Spinal cord (tissue), 10 donors: Measurements from ENCODE around the gene TYSND1. TPM values are rescaled to one million over a fixed set of nuclear protein-coding genes. Genes with fewer than 3 reads are reported as not detected.
"Not testable (repeated sequence)": the region's sequence is repeated elsewhere in the genome, so short reads cannot be mapped to it uniquely, and the experiment has no call there.

Source experiments
- DNase-seq, 6 donors: peaks; one replicate each; pipeline versions ENCODE4 v3.0.0 to v3.0.0-alpha.2; 2013 to 2015; ENCODE audit warnings: low spot score in 6 of 6, low read depth in 4 of 6
- H3K27ac ChIP-seq: one replicate; pipeline ENCODE4 v1.5.1; 2013; ENCODE audit warnings: low read depth, low read length, control low read depth
- H3K27me3 ChIP-seq: one replicate; pipeline ENCODE4 v1.6.1; 2013; ENCODE audit warnings: low read length; ENCODE audit not compliant: control insufficient read depth, insufficient read depth
- H3K36me3 ChIP-seq: one replicate; pipeline ENCODE4 v1.6.1; 2013; ENCODE audit warnings: low read length; ENCODE audit not compliant: control insufficient read depth, insufficient read depth
- H3K4me1 ChIP-seq: one replicate; pipeline ENCODE4 v1.6.1; 2013; ENCODE audit warnings: low read length; ENCODE audit not compliant: control insufficient read depth, insufficient read depth
- H3K4me3 ChIP-seq: one replicate; pipeline ENCODE4 v1.5.1; 2013; ENCODE audit warnings: low read depth, low read length, control low read depth
- H3K9me3 ChIP-seq: one replicate; pipeline ENCODE4 v1.6.1; 2013; ENCODE audit warnings: low read length; ENCODE audit not compliant: control insufficient read depth, insufficient read depth
- WGBS: methylation state at CpG from one replicate; pipeline ENCODE4 v1.1.5; 2013; ENCODE audit warnings: missing lambda C conversion rate; ENCODE audit not compliant: insufficient coverage; 5-methylcytosine and 5-hydroxymethylcytosine counted together
- polyA plus RNA-seq, 2 donors: library from polyadenylated mRNA; unstranded; fragments of 120-200 nt; gene quantifications; one replicate each; pipeline ENCODE4 v1.2.1, GENCODE V29; 2013; ENCODE audit not compliant: insufficient read length in 2 of 2
- total RNA-seq, 2 donors: library from RNA; depleted of rRNA in 1 of 2; stranded (reverse); fragments of 120-200 nt in 1 of 2; fragments of >200 nt in 1 of 2; gene quantifications; one replicate each; pipeline versions ENCODE4 v1.2.3 to v1.2.4, GENCODE V29; 2013 to 2014
- donor health status: healthy.

The TYSND1 gene
- total and polyA plus RNA-seq, 4 donors: 6.8 to 13.0 (median 9.2) TPM

- Histone ChIP-seq H3K4me1 (peaks cover 8% of the 10 kb centered on the region), H3K4me3 (no peak overlapping the region), H3K9me3 (no peaks in the 10 kb centered on the region), H3K27me3 (no peaks in the 10 kb centered on the region), H3K36me3 (peaks cover 4% of the 10 kb centered on the region), H3K27ac (no peak overlapping the region)
- WGBS: no CpG with 5 or more reads among the region's 3 CpGs
- no peak for DNase-seq
Observed at GRCh38 chr10:70166394-70166793, 19.9 kb upstream of the TYSND1 start.

- H3K4me3 ChIP-seq: no peak overlapping the region
- DNase-seq: no peak
Observed at GRCh38 chr10:70164163-70164562, 17.7 kb upstream of the TYSND1 start.

GRCh38 chr10:70163448-70163847 lies 16.9 kb upstream of the TYSND1 start:
- Histone ChIP-seq H3K36me3 (peaks cover 7% of the 10 kb centered on the region), H3K4me3 (no peak overlapping the region), H3K9me3 (no peaks in the 10 kb centered on the region), H3K4me1 (no peaks in the 10 kb centered on the region), H3K27ac (no peak overlapping the region), H3K27me3 (no peaks in the 10 kb centered on the region)
- WGBS: no CpG with 5 or more reads among the region's 4 CpGs
- no peak for DNase-seq

More at GRCh38 chr10:70164163-70164562, 17.7 kb upstream of the TYSND1 start:
- no CpG with 5 or more reads among the region's 3 CpGs for WGBS
- Histone ChIP-seq H3K9me3 (no peaks in the 10 kb centered on the region), H3K36me3 (peaks cover 7% of the 10 kb centered on the region), H3K27ac (no peak overlapping the region), H3K27me3 (no peaks in the 10 kb centered on the region), H3K4me1 (no peaks in the 10 kb centered on the region)

- DNase-seq: no peak
- Histone ChIP-seq H3K27ac (no peak overlapping the region), H3K4me1 (no peaks in the 10 kb centered on the region), H3K27me3 (no peaks in the 10 kb centered on the region), H3K36me3 (peaks cover 7% of the 10 kb centered on the region), H3K4me3 (no peak overlapping the region), H3K9me3 (no peaks in the 10 kb centered on the region)
- no CpG with 5 or more reads among the region's 1 CpG for WGBS
Observed at GRCh38 chr10:70162892-70163201, 16.3 kb upstream of the TYSND1 start.

GRCh38 chr10:70162151-70162891 lies 15.8 kb upstream of the TYSND1 start:
- Histone ChIP-seq H3K36me3 (peaks cover 7% of the 10 kb centered on the region), H3K9me3 (no peaks in the 10 kb centered on the region), H3K4me3 (no peak overlapping the region), H3K27ac (no peak overlapping the region), H3K4me1 (no peaks in the 10 kb centered on the region), H3K27me3 (no peaks in the 10 kb centered on the region)
- 60% methylated on average over 1 of the region's 2 CpGs for WGBS
- DNase-seq: no peak

GRCh38 chr10:70160798-70161197 lies 14.3 kb upstream of the TYSND1 start:
- Histone ChIP-seq H3K27me3 (no peaks in the 10 kb centered on the region), H3K4me3 (no peak overlapping the region), H3K27ac (no peak overlapping the region), H3K36me3 (peaks cover 19% of the 10 kb centered on the region), H3K4me1 (no peaks in the 10 kb centered on the region), H3K9me3 (no peaks in the 10 kb centered on the region)
- DNase-seq: no peak
- WGBS: no CpG with 5 or more reads among the region's 1 CpG

GRCh38 chr10:70159366-70159765 lies 12.9 kb upstream of the TYSND1 start:
- peaks cover 19% of the 10 kb centered on the region for H3K36me3 ChIP-seq
- not testable (repeated sequence) for H3K4me1 ChIP-seq, H3K9me3 ChIP-seq, DNase-seq, H3K4me3 ChIP-seq, H3K27me3 ChIP-seq, H3K27ac ChIP-seq
- 83% methylated on average over 1 of the region's 3 CpGs for WGBS

GRCh38 chr10:70158113-70158512 lies 11.6 kb upstream of the TYSND1 start:
- Histone ChIP-seq H3K9me3 (no peaks in the 10 kb centered on the region), H3K36me3 (peaks cover 19% of the 10 kb centered on the region), H3K27me3 (no peaks in the 10 kb centered on the region), H3K4me3 (no peak overlapping the region), H3K27ac (no peak overlapping the region), H3K4me1 (no peaks in the 10 kb centered on the region)
- 67% methylated on average over 1 of the region's 2 CpGs for WGBS
- DNase-seq: peak in 1 of 6 donors; percentile 19

GRCh38 chr10:70155255-70155838 lies 8.8 kb upstream of the TYSND1 start:
- Histone ChIP-seq H3K27me3 (no peaks in the 10 kb centered on the region), H3K36me3 (peaks cover 27% of the 10 kb centered on the region), H3K4me1 (no peaks in the 10 kb centered on the region), H3K9me3 (no peaks in the 10 kb centered on the region), H3K4me3 (no peak overlapping the region), H3K27ac (no peak overlapping the region)
- DNase-seq: no peak
- WGBS: 79% methylated on average over 2 of the region's 3 CpGs

- H3K9me3 ChIP-seq: no peaks in the 10 kb centered on the region
- no peak for DNase-seq
Observed at GRCh38 chr10:70148516-70148915, 2.0 kb upstream of the TYSND1 start.

More at GRCh38 chr10:70148516-70148915, 2.0 kb upstream of the TYSND1 start:
- peaks cover 20% of the 10 kb centered on the region for H3K4me1 ChIP-seq
- no peak overlapping the region for H3K27ac ChIP-seq
- H3K36me3 ChIP-seq: peaks cover 18% of the 10 kb centered on the region
- H3K27me3 ChIP-seq: no peaks in the 10 kb centered on the region
- 84% methylated on average over 4 of the region's 5 CpGs for WGBS
- no peak overlapping the region for H3K4me3 ChIP-seq
